ENCODE data around the gene EDIL3. TPM values are rescaled to one million over a fixed set of nuclear protein-coding genes. Genes with fewer than 3 reads are reported as not detected.

The EDIL3 gene
- total and polyA plus RNA-seq, 9 of the 15 experiments (the other 6 are each of a cell fraction or from before 2014, with no cell fraction given) = 0.09 TPM; not detected in 8

DNA sequence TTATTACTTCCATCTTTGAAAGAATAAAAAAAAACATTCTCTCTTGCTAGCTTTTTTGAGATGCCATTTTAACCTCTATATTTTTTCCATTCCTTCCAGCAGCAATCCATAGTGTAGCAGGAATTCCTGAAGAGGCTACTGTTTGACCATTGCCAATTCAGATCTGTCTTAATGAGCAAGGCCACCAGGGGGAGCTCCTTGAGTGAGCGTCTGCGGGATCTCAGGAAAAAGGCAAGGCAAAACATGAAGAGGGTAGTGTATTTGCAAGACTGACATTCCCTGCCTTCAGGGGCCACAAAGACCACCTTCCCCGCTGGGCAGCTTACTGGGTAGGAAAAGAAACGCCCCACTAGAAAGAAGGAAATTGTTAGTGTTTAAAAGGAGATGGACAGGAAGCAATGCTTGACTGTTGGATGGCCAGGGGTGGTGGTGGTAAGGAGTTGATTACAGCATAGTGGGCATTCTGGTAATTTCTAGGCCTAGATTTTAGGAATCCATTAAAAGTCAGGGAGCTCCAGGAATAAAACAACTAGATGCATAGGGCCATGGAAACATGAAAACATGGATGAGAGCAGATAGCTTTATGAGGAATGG lies 457.4 kb downstream of the EDIL3 start:
- TF ChIP-seq RAD21 (CRISPR knock-in tag; conservative IDR thresholded peaks at IDR 0.05 in 1 of 2, IDR thresholded peaks at IDR 0.05 in 1 of 2) = peak; percentile 40 to 61
- 0 out of 2 replicates have a peak, but pooled peaks have one; percentile 28 for TF ChIP-seq SMC3 (conservative IDR thresholded peaks at IDR 0.05; ENCODE audit: insufficient read depth, low read depth, low read length)
- TF ChIP-seq MTA3 (IDR thresholded peaks at IDR 0.05; ENCODE audit: borderline replicate concordance) = no peak
- TF ChIP-seq, protein P1, sequence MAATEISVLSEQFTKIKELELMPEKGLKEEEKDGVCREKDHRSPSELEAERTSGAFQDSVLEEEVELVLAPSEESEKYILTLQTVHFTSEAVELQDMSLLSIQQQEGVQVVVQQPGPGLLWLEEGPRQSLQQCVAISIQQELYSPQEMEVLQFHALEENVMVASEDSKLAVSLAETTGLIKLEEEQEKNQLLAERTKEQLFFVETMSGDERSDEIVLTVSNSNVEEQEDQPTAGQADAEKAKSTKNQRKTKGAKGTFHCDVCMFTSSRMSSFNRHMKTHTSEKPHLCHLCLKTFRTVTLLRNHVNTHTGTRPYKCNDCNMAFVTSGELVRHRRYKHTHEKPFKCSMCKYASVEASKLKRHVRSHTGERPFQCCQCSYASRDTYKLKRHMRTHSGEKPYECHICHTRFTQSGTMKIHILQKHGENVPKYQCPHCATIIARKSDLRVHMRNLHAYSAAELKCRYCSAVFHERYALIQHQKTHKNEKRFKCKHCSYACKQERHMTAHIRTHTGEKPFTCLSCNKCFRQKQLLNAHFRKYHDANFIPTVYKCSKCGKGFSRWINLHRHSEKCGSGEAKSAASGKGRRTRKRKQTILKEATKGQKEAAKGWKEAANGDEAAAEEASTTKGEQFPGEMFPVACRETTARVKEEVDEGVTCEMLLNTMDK (IDR thresholded peaks at IDR 0.05; ENCODE audit: borderline replicate concordance, insufficient read depth, low read depth, low read length, poor library complexity, severe bottlenecking) = peak; percentile 2
- TF ChIP-seq, protein P2, sequence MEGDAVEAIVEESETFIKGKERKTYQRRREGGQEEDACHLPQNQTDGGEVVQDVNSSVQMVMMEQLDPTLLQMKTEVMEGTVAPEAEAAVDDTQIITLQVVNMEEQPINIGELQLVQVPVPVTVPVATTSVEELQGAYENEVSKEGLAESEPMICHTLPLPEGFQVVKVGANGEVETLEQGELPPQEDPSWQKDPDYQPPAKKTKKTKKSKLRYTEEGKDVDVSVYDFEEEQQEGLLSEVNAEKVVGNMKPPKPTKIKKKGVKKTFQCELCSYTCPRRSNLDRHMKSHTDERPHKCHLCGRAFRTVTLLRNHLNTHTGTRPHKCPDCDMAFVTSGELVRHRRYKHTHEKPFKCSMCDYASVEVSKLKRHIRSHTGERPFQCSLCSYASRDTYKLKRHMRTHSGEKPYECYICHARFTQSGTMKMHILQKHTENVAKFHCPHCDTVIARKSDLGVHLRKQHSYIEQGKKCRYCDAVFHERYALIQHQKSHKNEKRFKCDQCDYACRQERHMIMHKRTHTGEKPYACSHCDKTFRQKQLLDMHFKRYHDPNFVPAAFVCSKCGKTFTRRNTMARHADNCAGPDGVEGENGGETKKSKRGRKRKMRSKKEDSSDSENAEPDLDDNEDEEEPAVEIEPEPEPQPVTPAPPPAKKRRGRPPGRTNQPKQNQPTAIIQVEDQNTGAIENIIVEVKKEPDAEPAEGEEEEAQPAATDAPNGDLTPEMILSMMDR (IDR thresholded peaks at IDR 0.05 in 2 of 3, conservative IDR thresholded peaks at IDR 0.05 in 1 of 3; ENCODE audit: insufficient read depth in 2 of 3, low read depth in 1 of 3, low read length in 3 of 3) = peak; percentile 54 to 58 (median 56); a peak in 5 of 6 replicates
- TF ChIP-seq, protein P3, sequence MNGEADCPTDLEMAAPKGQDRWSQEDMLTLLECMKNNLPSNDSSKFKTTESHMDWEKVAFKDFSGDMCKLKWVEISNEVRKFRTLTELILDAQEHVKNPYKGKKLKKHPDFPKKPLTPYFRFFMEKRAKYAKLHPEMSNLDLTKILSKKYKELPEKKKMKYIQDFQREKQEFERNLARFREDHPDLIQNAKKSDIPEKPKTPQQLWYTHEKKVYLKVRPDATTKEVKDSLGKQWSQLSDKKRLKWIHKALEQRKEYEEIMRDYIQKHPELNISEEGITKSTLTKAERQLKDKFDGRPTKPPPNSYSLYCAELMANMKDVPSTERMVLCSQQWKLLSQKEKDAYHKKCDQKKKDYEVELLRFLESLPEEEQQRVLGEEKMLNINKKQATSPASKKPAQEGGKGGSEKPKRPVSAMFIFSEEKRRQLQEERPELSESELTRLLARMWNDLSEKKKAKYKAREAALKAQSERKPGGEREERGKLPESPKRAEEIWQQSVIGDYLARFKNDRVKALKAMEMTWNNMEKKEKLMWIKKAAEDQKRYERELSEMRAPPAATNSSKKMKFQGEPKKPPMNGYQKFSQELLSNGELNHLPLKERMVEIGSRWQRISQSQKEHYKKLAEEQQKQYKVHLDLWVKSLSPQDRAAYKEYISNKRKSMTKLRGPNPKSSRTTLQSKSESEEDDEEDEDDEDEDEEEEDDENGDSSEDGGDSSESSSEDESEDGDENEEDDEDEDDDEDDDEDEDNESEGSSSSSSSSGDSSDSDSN (IDR thresholded peaks at IDR 0.05; ENCODE audit: borderline replicate concordance in 1 of 2, low read depth in 2 of 2, low read length in 2 of 2) = no peak
- H3K9ac ChIP-seq (ENCODE audit: insufficient read depth in 1 of 2, low read depth in 2 of 2, low read length in 2 of 2) = no peak overlapping the region
- no peaks in the 10 kb centered on the region for H3K79me2 ChIP-seq (ENCODE audit: control insufficient read depth, insufficient read depth, low read length)
- H3K4me1 ChIP-seq (replicated peaks in 1 of 2; ENCODE audit: control insufficient read depth in 2 of 2, insufficient read depth in 2 of 2, low read length in 2 of 2) = no peaks in the 10 kb centered on the region
- ChIA-PET POLR2A (no interaction called here), CTCF (ENCODE audit: low intra/inter-chr PET ratio) (no interaction called here)
- no peaks in the 10 kb centered on the region for H4K20me1 ChIP-seq (replicated peaks; ENCODE audit: control insufficient read depth, insufficient read depth, low read length)
- intact Hi-C loops (cut with micrococcal nuclease) (no loop called here), in situ Hi-C loops (cut with MboI) (no loop called here)
- H3K9me3 ChIP-seq (replicated peaks; ENCODE audit: control insufficient read depth, insufficient read depth, low read depth, low read length) = no peaks in the 10 kb centered on the region
- H3K4me2 ChIP-seq (ENCODE audit: insufficient read depth, low read length) = no peak overlapping the region
- 0 out of 3 replicates have a peak, but pooled peaks have one; percentile 36 for ATAC-seq
- H3K4me3 ChIP-seq = no peak overlapping the region
- H3K27me3 ChIP-seq (ENCODE audit: control insufficient read depth in 2 of 2, insufficient read depth in 2 of 2, low read length in 2 of 2) = no peaks in the 10 kb centered on the region
- peak; percentile 26 to 38 (median 28) for DNase-seq (ENCODE audit: extremely low read depth in 1 of 4, low spot score in 3 of 4)
- H3K27ac ChIP-seq (ENCODE audit: extremely low read depth, low read depth, low read length) = no peak overlapping the region
- FAIRE-seq = peak; percentile 74
- no peaks in the 10 kb centered on the region for H3K9me1 ChIP-seq (ENCODE audit: control insufficient read depth, insufficient read depth, low read length)
- WGBS (ENCODE audit: insufficient coverage, low coverage, missing lambda C conversion rate) = 6% methylated on average over 4 of the region's 4 CpGs
- H3K36me3 ChIP-seq (ENCODE audit: control insufficient read depth, insufficient read depth, low read length) = no peaks in the 10 kb centered on the region
- no TSS peak for BruUV-seq (replicated peaks)
- H2AFZ ChIP-seq (ENCODE audit: low read depth, low read length) = no peak overlapping the region

All from K562 (cell line).